Erythroblast (primary cell): ENCODE measurements around the gene MMP21.

Experiments used
- GATA1 ChIP-seq: IDR thresholded peaks from 2 replicates; pipeline ENCODE4 v1.6.1; 2011; ENCODE audit warnings: low read depth, mild to moderate bottlenecking, control low read depth, low read length, moderate library complexity
- POLR2A ChIP-seq: IDR thresholded peaks from 2 replicates; pipeline ENCODE4 v1.6.1; 2011; ENCODE audit warnings: mild to moderate bottlenecking, low read length

GRCh38 chr10:125822878-125823662, 47.4 kb upstream of the MMP21 start, which contains the start of the genes BCCIP and UROS:
- peak; percentile 84 for TF ChIP-seq POLR2A
- TF ChIP-seq GATA1, result no peak
